ENCODE data around the gene CCDC93. TPM values are rescaled to one million over a fixed set of nuclear protein-coding genes. Genes with fewer than 3 reads are reported as not detected.
A peak's percentile ranks its signal among the peaks of the same experiment; 100 is the strongest.

The CCDC93 gene
- total RNA-seq, 5 donors from 2014 or later (not counting 1 experiment from before 2014, with no cell fraction given) = 47.8 to 55.3 (median 50.5) TPM

DNA sequence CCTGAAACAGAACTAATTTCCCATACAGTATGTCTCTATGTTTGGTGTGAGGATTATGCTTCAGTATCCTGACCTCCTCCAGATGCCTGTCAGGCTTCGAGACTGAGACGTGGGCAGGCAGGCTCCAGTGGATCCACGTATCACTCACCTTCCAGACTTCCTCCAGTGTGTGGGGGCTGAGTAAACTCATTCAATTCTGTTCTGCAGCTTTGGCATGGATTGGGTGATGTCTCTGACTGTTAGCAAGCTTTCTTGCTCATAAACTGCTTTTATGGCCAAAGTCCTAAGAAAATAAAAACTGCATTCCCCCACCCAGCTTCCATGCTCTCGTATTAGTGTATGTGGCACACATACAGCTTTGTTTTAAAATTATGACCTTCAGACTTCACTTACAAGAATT, 53.6 kb downstream of the CCDC93 start:
- Histone ChIP-seq H3K27me3 (replicated peaks in 1 of 2; ENCODE audit: control insufficient read depth in 2 of 2, extremely low read depth in 1 of 2, insufficient read depth in 2 of 2, low read length in 1 of 2) (no peaks in the 10 kb centered on the region), H3K9me3 (no peaks in the 10 kb centered on the region), H3K4me1 (ENCODE audit: control insufficient read depth in 1 of 2, extremely low read depth in 1 of 2, insufficient read depth in 2 of 2, low read length in 2 of 2) (no peaks in the 10 kb centered on the region), H3K27ac (ENCODE audit: low read length) (no peak overlapping the region), H3K4me3 (ENCODE audit: control insufficient read depth in 1 of 2, extremely low read depth in 1 of 2, low read length in 1 of 2) (no peak overlapping the region), H3K36me3 (ENCODE audit: control insufficient read depth in 2 of 2, extremely low read depth in 1 of 2, insufficient read depth in 1 of 2, low read length in 1 of 2) (peaks cover 3 to 58% of the 10 kb centered on the region in 2 donors)
- H3K4me1 Mint-ChIP-seq = peaks cover 0 to 7% (median 0%) of the 10 kb centered on the region in 3 donors
- H3K36me3 Mint-ChIP-seq = peaks cover 76% of the 10 kb centered on the region
- WGBS (ENCODE audit: insufficient coverage) = no CpG with 5 or more reads among the region's 4 CpGs
- H3K4me3 Mint-ChIP-seq = no peak overlapping the region
- CTCF ChIA-PET = interaction anchor here (1.0 to 1.5 kb wide), 3 partner anchors 15 to 43 kb away, joined by 3 to 6 read pairs (median 3); no protein-coding TSS in a partner anchor
- DNase-seq (no peak), ATAC-seq (replicated peaks in 1 of 4) (no peak)
- POLR2A ChIA-PET = interaction anchor here in 1 of 2 donors (0.7 kb wide), 1 partner anchor 852 kb away, joined by 3 read pairs; no protein-coding TSS in a partner anchor
- H3K27ac Mint-ChIP-seq = no peak overlapping the region
- H3K9me3 Mint-ChIP-seq = no peaks in the 10 kb centered on the region
- no peaks in the 10 kb centered on the region for H3K27me3 Mint-ChIP-seq

- Histone ChIP-seq H3K36me3 (ENCODE audit: control insufficient read depth in 2 of 2, extremely low read depth in 1 of 2, insufficient read depth in 1 of 2, low read length in 1 of 2) (peaks cover 3 to 69% of the 10 kb centered on the region in 2 donors), H3K27ac (ENCODE audit: low read length) (no peak overlapping the region), H3K9me3 (no peaks in the 10 kb centered on the region), H3K4me1 (ENCODE audit: control insufficient read depth in 1 of 2, extremely low read depth in 1 of 2, insufficient read depth in 2 of 2, low read length in 2 of 2) (no peaks in the 10 kb centered on the region), H3K27me3 (replicated peaks in 1 of 2; ENCODE audit: control insufficient read depth in 2 of 2, extremely low read depth in 1 of 2, insufficient read depth in 2 of 2, low read length in 1 of 2) (no peaks in the 10 kb centered on the region), H3K4me3 (ENCODE audit: control insufficient read depth in 1 of 2, extremely low read depth in 1 of 2, low read length in 1 of 2) (no peak overlapping the region)
- H3K4me3 Mint-ChIP-seq = no peak overlapping the region
- H3K9me3 Mint-ChIP-seq = no peaks in the 10 kb centered on the region
- H3K27ac Mint-ChIP-seq = no peak overlapping the region
- ATAC-seq (replicated peaks in 1 of 4) (no peak), DNase-seq (no peak)
- H3K4me1 Mint-ChIP-seq = peaks cover 0 to 4% (median 0%) of the 10 kb centered on the region in 3 donors
- 100% methylated on average over 3 of the region's 5 CpGs for WGBS (ENCODE audit: insufficient coverage)
- POLR2A ChIA-PET = no interaction called here
- CTCF ChIA-PET = no interaction called here
- peaks cover 83% of the 10 kb centered on the region for H3K36me3 Mint-ChIP-seq
- no peaks in the 10 kb centered on the region for H3K27me3 Mint-ChIP-seq
Measured at GRCh38 chr2:117958186-117958585, 55.7 kb downstream of the CCDC93 start.

DNA sequence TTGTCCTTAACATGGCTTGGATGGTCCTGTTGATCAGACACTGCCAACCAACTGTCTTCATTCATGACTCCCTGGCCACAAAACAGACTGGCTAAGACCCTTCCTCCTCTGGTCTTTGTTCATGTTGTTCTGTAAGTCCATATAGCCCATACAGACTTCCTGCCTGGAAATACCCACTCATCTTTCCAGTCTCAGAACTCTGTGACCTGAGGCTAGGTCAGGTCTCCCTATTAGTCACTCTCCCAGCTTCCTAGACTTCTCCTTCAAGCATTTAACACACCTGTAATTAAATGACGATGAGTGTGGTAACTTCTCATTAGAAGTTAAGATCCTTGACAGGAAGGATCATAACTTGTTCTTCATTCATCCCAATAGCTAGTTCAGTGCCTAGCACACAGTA, 56.3 kb downstream of the CCDC93 start:
- Mint-ChIP-seq H3K4me3 (no peak overlapping the region), H3K9me3 (no peaks in the 10 kb centered on the region), H3K4me1 (no peaks in the 10 kb centered on the region), H3K27ac (no peak overlapping the region), H3K27me3 (no peaks in the 10 kb centered on the region), H3K36me3 (peaks cover 82% of the 10 kb centered on the region)
- POLR2A ChIA-PET = no interaction called here
- no peaks in the 10 kb centered on the region for H3K27me3 ChIP-seq (replicated peaks in 1 of 2; ENCODE audit: control insufficient read depth in 2 of 2, extremely low read depth in 1 of 2, insufficient read depth in 2 of 2, low read length in 1 of 2)
- CTCF ChIA-PET = interaction anchor here in 1 of 2 donors (1.2 kb wide), 1 partner anchor 46 kb away, joined by 4 read pairs; no protein-coding TSS in a partner anchor
- H3K36me3 ChIP-seq (ENCODE audit: control insufficient read depth in 2 of 2, extremely low read depth in 1 of 2, insufficient read depth in 1 of 2, low read length in 1 of 2) = peaks cover 3 to 74% of the 10 kb centered on the region in 2 donors
- H3K4me3 ChIP-seq (ENCODE audit: control insufficient read depth in 1 of 2, extremely low read depth in 1 of 2, low read length in 1 of 2) = no peak overlapping the region
- DNase-seq = no peak
- H3K4me1 ChIP-seq (ENCODE audit: control insufficient read depth in 1 of 2, extremely low read depth in 1 of 2, insufficient read depth in 2 of 2, low read length in 2 of 2) = no peaks in the 10 kb centered on the region
- ATAC-seq (replicated peaks in 1 of 4) = no peak
- no peaks in the 10 kb centered on the region for H3K9me3 ChIP-seq
- WGBS (ENCODE audit: insufficient coverage) = no CpG with 5 or more reads among the region's 1 CpG
- no peak overlapping the region for H3K27ac ChIP-seq (ENCODE audit: low read length)

GRCh38 chr2:117956036-117956796, 57.7 kb downstream of the CCDC93 start:
- Histone ChIP-seq H3K36me3 (ENCODE audit: control insufficient read depth in 2 of 2, extremely low read depth in 1 of 2, insufficient read depth in 1 of 2, low read length in 1 of 2) (peaks cover 3 to 88% of the 10 kb centered on the region in 2 donors), H3K4me3 (ENCODE audit: control insufficient read depth in 1 of 2, extremely low read depth in 1 of 2, low read length in 1 of 2) (no peak overlapping the region), H3K4me1 (ENCODE audit: control insufficient read depth in 1 of 2, extremely low read depth in 1 of 2, insufficient read depth in 2 of 2, low read length in 2 of 2) (no peaks in the 10 kb centered on the region), H3K9me3 (no peaks in the 10 kb centered on the region), H3K27me3 (replicated peaks in 1 of 2; ENCODE audit: control insufficient read depth in 2 of 2, extremely low read depth in 1 of 2, insufficient read depth in 2 of 2, low read length in 1 of 2) (no peaks in the 10 kb centered on the region), H3K27ac (ENCODE audit: low read length) (no peak overlapping the region)
- no CpG with 5 or more reads among the region's 1 CpG for WGBS (ENCODE audit: insufficient coverage)
- Mint-ChIP-seq H3K4me1 (no peaks in the 10 kb centered on the region), H3K9me3 (no peaks in the 10 kb centered on the region), H3K27ac (no peak overlapping the region), H3K27me3 (no peaks in the 10 kb centered on the region), H3K36me3 (peaks cover 91% of the 10 kb centered on the region), H3K4me3 (no peak overlapping the region)
- DNase-seq (peak in 1 of 35 experiments; percentile 9), ATAC-seq (replicated peaks in 1 of 4) (no peak)
- POLR2A ChIA-PET = interaction anchor here in 1 of 2 donors (0.6 kb wide), 1 partner anchor 1397 kb away, joined by 5 read pairs; no protein-coding TSS in a partner anchor
- CTCF ChIA-PET = interaction anchor here in 1 of 2 donors (0.6 to 1.2 kb wide), 3 partner anchors 17 to 227 kb away, joined by 3 to 5 read pairs (median 3); no protein-coding TSS in a partner anchor

- H3K9me3 ChIP-seq = no peaks in the 10 kb centered on the region
- no peaks in the 10 kb centered on the region for H3K27me3 Mint-ChIP-seq
- ATAC-seq (replicated peaks in 1 of 4) (no peak), DNase-seq (no peak)
- H3K4me3 ChIP-seq (ENCODE audit: control insufficient read depth in 1 of 2, extremely low read depth in 1 of 2, low read length in 1 of 2) = no peak overlapping the region
- peaks cover 78% of the 10 kb centered on the region for H3K36me3 Mint-ChIP-seq
- POLR2A ChIA-PET = no interaction called here
- no peaks in the 10 kb centered on the region for H3K9me3 Mint-ChIP-seq
- CTCF ChIA-PET = no interaction called here
- no peak overlapping the region for H3K4me3 Mint-ChIP-seq
- H3K27me3 ChIP-seq (replicated peaks in 1 of 2; ENCODE audit: control insufficient read depth in 2 of 2, extremely low read depth in 1 of 2, insufficient read depth in 2 of 2, low read length in 1 of 2) = no peaks in the 10 kb centered on the region
- H3K36me3 ChIP-seq (ENCODE audit: control insufficient read depth in 2 of 2, extremely low read depth in 1 of 2, insufficient read depth in 1 of 2, low read length in 1 of 2) = peaks cover 4 to 91% of the 10 kb centered on the region in 2 donors
- no peaks in the 10 kb centered on the region for H3K4me1 Mint-ChIP-seq
- H3K4me1 ChIP-seq (ENCODE audit: control insufficient read depth in 1 of 2, extremely low read depth in 1 of 2, insufficient read depth in 2 of 2, low read length in 2 of 2) = no peaks in the 10 kb centered on the region
- H3K27ac Mint-ChIP-seq = no peak overlapping the region
- H3K27ac ChIP-seq (ENCODE audit: low read length) = no peak overlapping the region
Measured at GRCh38 chr2:117953231-117953630, 60.6 kb downstream of the CCDC93 start.

- H3K27me3 ChIP-seq (replicated peaks in 1 of 2; ENCODE audit: control insufficient read depth in 2 of 2, extremely low read depth in 1 of 2, insufficient read depth in 2 of 2, low read length in 1 of 2) = no peaks in the 10 kb centered on the region
- no peak overlapping the region for H3K27ac ChIP-seq (ENCODE audit: low read length)
- Mint-ChIP-seq H3K4me3 (no peak overlapping the region), H3K27ac (no peak overlapping the region), H3K4me1 (no peaks in the 10 kb centered on the region), H3K27me3 (no peaks in the 10 kb centered on the region), H3K9me3 (no peaks in the 10 kb centered on the region), H3K36me3 (peaks cover 78% of the 10 kb centered on the region)
- peaks cover 4 to 90% of the 10 kb centered on the region in 2 donors for H3K36me3 ChIP-seq (ENCODE audit: control insufficient read depth in 2 of 2, extremely low read depth in 1 of 2, insufficient read depth in 1 of 2, low read length in 1 of 2)
- no peak for ATAC-seq (replicated peaks in 1 of 4)
- H3K4me3 ChIP-seq (ENCODE audit: control insufficient read depth in 1 of 2, extremely low read depth in 1 of 2, low read length in 1 of 2) = no peak overlapping the region
- DNase-seq = no peak
- no peaks in the 10 kb centered on the region for H3K4me1 ChIP-seq (ENCODE audit: control insufficient read depth in 1 of 2, extremely low read depth in 1 of 2, insufficient read depth in 2 of 2, low read length in 2 of 2)
- ChIA-PET POLR2A (no interaction called here), CTCF (interaction anchor here in 1 of 2 donors (0.7 to 1.6 kb wide), 2 partner anchors 123 to 138 kb away, joined by 3 to 4 read pairs; partner anchors contain the start of gene DDX18)
- H3K9me3 ChIP-seq = no peaks in the 10 kb centered on the region
Measured at GRCh38 chr2:117952701-117953100, 61.2 kb downstream of the CCDC93 start.

Measured in T-cell (primary cell).